GM12891 (cell line): ENCODE measurements around the gene PON2.

Experiments
- POLR2A ChIP-seq: IDR thresholded peaks from 2 replicates; pipeline ENCODE4 v1.6.1; 2011; ENCODE audit warnings: low read depth, low read length, control low read depth
- POLR2AphosphoS5 ChIP-seq: IDR thresholded peaks from 2 replicates; pipeline ENCODE4 v1.6.1; 2011; ENCODE audit warnings: low read depth, low read length, control low read depth
- POU2F2 ChIP-seq: IDR thresholded peaks from 2 replicates; pipeline ENCODE4 v1.6.1; 2011; ENCODE audit warnings: low read depth, mild to moderate bottlenecking, control low read depth, low read length, moderate library complexity
- SPI1 ChIP-seq: IDR thresholded peaks from 2 replicates; pipeline ENCODE4 v1.6.1; 2011; ENCODE audit warnings: low read depth, low read length, control low read depth
- TAF1 ChIP-seq: IDR thresholded peaks from 2 replicates; pipeline ENCODE4 v1.6.1; 2011; ENCODE audit warnings: low read depth, low read length, control low read depth

DNA sequence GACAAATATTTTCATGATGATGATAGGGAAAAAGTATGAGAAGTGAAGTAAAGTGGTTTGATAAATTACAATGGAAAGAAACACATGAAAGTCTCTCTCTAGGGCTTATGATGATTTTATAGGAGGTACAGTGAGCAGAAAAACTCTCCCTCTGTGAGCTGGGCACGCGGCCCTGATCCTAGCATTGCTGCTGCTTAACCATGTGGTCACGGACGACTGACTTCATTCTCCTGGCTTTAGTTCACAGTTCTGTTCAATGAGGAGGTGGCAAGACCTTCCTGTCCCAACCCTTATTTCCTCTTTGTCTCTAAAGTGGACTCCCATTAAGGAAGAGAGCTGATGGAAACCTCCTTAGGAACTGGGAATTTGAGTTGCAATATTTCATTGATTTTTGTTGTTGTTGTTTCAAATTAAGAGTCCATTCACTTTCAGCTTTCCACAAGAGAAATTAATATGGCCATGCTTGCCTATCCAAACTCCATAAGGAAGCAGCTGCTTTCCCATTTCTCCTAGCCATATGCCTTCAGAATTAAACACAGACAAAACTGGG is 30.4 kb downstream of the PON2 start:
- TF ChIP-seq POLR2A (no peak), POLR2AphosphoS5 (no peak), POU2F2 (no peak), TAF1 (no peak), SPI1 (no peak)
